Prostate gland (tissue), 2 donors: Measurements from ENCODE around the gene GSE1. TPM values are rescaled to one million over a fixed set of nuclear protein-coding genes. Genes with fewer than 3 reads are reported as not detected.

ENCODE experiments used
- DNase-seq: peaks from one replicate; pipeline ENCODE4 v3.0.0-alpha.2; 2019; ENCODE audit warnings: low spot score
- H3K27ac ChIP-seq, 2 donors: fragments of 200-600 bp; sonication (generic); 2 replicates each; pipeline ENCODE4 v1.5.1; 2017 to 2019
- H3K27me3 ChIP-seq: fragments of 200-600 bp; sonication (generic); replicated peaks from 2 replicates; pipeline ENCODE4 v1.5.1; 2019; ENCODE audit not compliant: insufficient read depth
- H3K36me3 ChIP-seq, 2 donors: fragments of 200-600 bp; sonication (generic); 1 replicate in 1 of 2; 2 replicates in 1 of 2; pipeline versions ENCODE4 v1.5.1 to v1.8.1; 2017 to 2019
- H3K4me1 ChIP-seq: fragments of 200-600 bp; sonication (generic); replicated peaks from 2 replicates; pipeline ENCODE4 v1.5.1; 2019
- H3K4me3 ChIP-seq, 2 donors: fragments of 200-600 bp; sonication (generic); 2 replicates each; pipeline ENCODE4 v1.5.1; 2017 to 2019
- H3K9me3 ChIP-seq: fragments of 200-600 bp; sonication (generic); 2 replicates; pipeline ENCODE4 v1.5.1; 2017
- POLR2A ChIP-seq: fragments of 450-650 bp; IDR thresholded peaks from one replicate; pipeline ENCODE4 v1.6.1; 2016; ENCODE audit warnings: antibody characterized with exemption, mild to moderate bottlenecking
- POLR2AphosphoS5 ChIP-seq: sonication (generic); formaldehyde crosslinking; IDR thresholded peaks from one replicate; pipeline ENCODE4 v1.6.1; 2017; ENCODE audit warnings: antibody characterized with exemption
- WGBS: methylation state at CpG from one replicate; pipeline ENCODE4 v1.1.5; 2018; 5-methylcytosine and 5-hydroxymethylcytosine counted together
- intact Hi-C: fragments of 100-400 bp; cut with DNase I; formaldehyde crosslinking; loops from one replicate; pipeline ENCODE4 v1.14.2; 2022
- total RNA-seq, 2 donors: library from RNA; depleted of rRNA; stranded (reverse); fragments of >200 nt; gene quantifications; one replicate each; pipeline ENCODE4 v1.1.0, GENCODE V29; 2016
- TF ChIP-seq, protein P1 (sequence below), 4 experiments: fragments of 200-600 bp in 2 of 4; fragments of 450-650 bp in 2 of 4; sonication (generic) in 2 of 4; IDR thresholded peaks; 1 replicate in 3 of 4; 2 replicates in 1 of 4; pipeline ENCODE4 v1.5.1; 2016 to 2019; ENCODE audit warnings: antibody characterized with exemption in 4 of 4, mild to moderate bottlenecking in 2 of 4, moderate library complexity in 2 of 4

GSE1 gene
- total RNA-seq, 2 donors from 2014 or later = 41.4 to 146 TPM

DNA sequence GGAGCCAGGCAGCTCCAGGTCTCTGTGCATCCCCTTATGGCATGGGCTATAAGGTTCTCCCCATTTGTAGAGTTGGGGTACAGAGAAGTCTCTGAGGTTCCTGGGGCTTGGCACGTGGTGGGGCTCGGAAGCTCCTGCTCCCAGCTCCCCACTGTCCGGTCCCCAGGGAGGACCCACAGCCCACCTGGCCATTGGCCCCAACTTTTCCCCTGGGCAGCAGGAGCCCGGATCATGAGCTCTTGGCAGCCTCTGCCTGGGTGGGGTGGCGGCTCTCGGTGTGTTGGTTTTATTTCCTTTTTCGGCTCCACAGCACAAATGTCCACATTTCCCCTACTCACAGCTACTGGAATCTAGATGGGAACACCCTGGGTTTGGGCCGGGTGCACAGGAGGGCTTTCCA, 30.5 kb downstream of the GSE1 start:
- Histone ChIP-seq H3K36me3 (no peaks in the 10 kb centered on the region), H3K27ac (no peak overlapping the region), H3K9me3 (no peaks in the 10 kb centered on the region), H3K4me1 (peaks cover 28% of the 10 kb centered on the region), H3K27me3 (no peaks in the 10 kb centered on the region), H3K4me3 (no peak overlapping the region)
- intact Hi-C loops = no loop called here
- TF ChIP-seq POLR2AphosphoS5 = no peak
- TF ChIP-seq, protein P1, sequence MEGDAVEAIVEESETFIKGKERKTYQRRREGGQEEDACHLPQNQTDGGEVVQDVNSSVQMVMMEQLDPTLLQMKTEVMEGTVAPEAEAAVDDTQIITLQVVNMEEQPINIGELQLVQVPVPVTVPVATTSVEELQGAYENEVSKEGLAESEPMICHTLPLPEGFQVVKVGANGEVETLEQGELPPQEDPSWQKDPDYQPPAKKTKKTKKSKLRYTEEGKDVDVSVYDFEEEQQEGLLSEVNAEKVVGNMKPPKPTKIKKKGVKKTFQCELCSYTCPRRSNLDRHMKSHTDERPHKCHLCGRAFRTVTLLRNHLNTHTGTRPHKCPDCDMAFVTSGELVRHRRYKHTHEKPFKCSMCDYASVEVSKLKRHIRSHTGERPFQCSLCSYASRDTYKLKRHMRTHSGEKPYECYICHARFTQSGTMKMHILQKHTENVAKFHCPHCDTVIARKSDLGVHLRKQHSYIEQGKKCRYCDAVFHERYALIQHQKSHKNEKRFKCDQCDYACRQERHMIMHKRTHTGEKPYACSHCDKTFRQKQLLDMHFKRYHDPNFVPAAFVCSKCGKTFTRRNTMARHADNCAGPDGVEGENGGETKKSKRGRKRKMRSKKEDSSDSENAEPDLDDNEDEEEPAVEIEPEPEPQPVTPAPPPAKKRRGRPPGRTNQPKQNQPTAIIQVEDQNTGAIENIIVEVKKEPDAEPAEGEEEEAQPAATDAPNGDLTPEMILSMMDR (IDR thresholded peaks at IDR 0.05) = no peak
- no peak for TF ChIP-seq POLR2A
- WGBS = 69% methylated on average over 8 of the region's 8 CpGs
- no peak for DNase-seq

- peaks cover 23% of the 10 kb centered on the region for H3K4me1 ChIP-seq
- no peaks in the 10 kb centered on the region for H3K27me3 ChIP-seq
- H3K27ac ChIP-seq = no peak overlapping the region
- H3K9me3 ChIP-seq = no peaks in the 10 kb centered on the region
- no peak overlapping the region for H3K4me3 ChIP-seq
- 94% methylated on average over 21 of the region's 21 CpGs for WGBS
- TF ChIP-seq POLR2A (no peak), POLR2AphosphoS5 (no peak)
- TF ChIP-seq, protein P1 (IDR thresholded peaks at IDR 0.05) = no peak
- no peaks in the 10 kb centered on the region for H3K36me3 ChIP-seq
- intact Hi-C loops = no loop called here
- DNase-seq = no peak
Measured at GRCh38 chr16:85644093-85644712, 31.1 kb downstream of the GSE1 start.

DNA sequence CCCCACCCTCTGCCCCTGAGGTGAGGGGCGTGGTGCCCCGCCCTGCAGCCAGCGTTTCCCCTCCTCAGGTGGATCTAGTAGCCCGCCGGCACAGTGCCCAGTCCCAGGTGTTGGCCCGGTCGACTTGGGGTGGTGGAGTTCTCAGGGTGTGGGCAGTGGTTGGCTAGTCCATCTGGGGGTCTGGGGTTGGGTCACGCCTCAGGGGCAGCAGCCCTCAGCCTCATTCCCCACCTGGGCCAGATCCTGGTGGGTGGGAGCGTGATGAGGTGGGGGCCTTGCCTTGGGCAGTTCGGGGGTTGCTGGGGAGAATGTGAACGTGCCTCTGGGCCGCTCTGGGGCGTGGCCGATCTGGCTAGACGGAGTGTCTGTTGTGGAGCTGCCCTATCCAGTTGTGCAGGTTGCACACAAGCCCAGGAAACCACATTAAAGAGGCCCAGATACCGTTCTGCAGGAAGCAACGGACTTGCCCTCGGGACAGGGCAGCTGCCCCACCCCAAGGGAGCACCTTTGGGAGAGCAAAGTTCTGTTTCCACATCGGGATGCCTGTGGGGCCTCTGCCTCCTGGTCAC, 32.0 kb downstream of the GSE1 start:
- Histone ChIP-seq H3K27me3 (no peaks in the 10 kb centered on the region), H3K27ac (no peak overlapping the region), H3K9me3 (no peaks in the 10 kb centered on the region), H3K36me3 (no peaks in the 10 kb centered on the region), H3K4me1 (peaks cover 19% of the 10 kb centered on the region), H3K4me3 (no peak overlapping the region)
- TF ChIP-seq, protein P1 (IDR thresholded peaks at IDR 0.05) = no peak
- DNase-seq = no peak
- intact Hi-C loops = no loop called here
- 60% methylated on average over 19 of the region's 19 CpGs for WGBS

GRCh38 chr16:85646358-85646907, 33.3 kb downstream of the GSE1 start:
- Histone ChIP-seq H3K27me3 (no peaks in the 10 kb centered on the region), H3K27ac (no peak overlapping the region), H3K36me3 (no peaks in the 10 kb centered on the region), H3K4me3 (no peak overlapping the region), H3K4me1 (peaks cover 20% of the 10 kb centered on the region), H3K9me3 (no peaks in the 10 kb centered on the region)
- TF ChIP-seq, protein P1 (IDR thresholded peaks at IDR 0.05) = no peak
- TF ChIP-seq POLR2A (no peak), POLR2AphosphoS5 (no peak)
- 92% methylated on average over 15 of the region's 17 CpGs for WGBS
- DNase-seq = no peak
- intact Hi-C loops = no loop called here

- DNase-seq = no peak
- TF ChIP-seq POLR2AphosphoS5 (no peak), POLR2A (no peak)
- TF ChIP-seq, protein P1 (IDR thresholded peaks at IDR 0.05) = no peak
- peaks cover 20% of the 10 kb centered on the region for H3K4me1 ChIP-seq
- no peaks in the 10 kb centered on the region for H3K9me3 ChIP-seq
- H3K27me3 ChIP-seq = no peaks in the 10 kb centered on the region
- H3K36me3 ChIP-seq = no peaks in the 10 kb centered on the region
- intact Hi-C loops = no loop called here
- WGBS = 94% methylated on average over 15 of the region's 15 CpGs
- no peak overlapping the region for H3K4me3 ChIP-seq
- H3K27ac ChIP-seq = no peak overlapping the region
Measured at GRCh38 chr16:85646976-85647375, 33.9 kb downstream of the GSE1 start.
